Sigmoid colon (tissue), 7 donors: ENCODE results near the gene TP53BP1. TPM values are rescaled to one million over a fixed set of nuclear protein-coding genes. Genes with fewer than 3 reads are reported as not detected.

Experiments
- DNase-seq: peaks from one replicate; pipeline ENCODE4 v3.0.0-alpha.2; 2019
- H3K27ac ChIP-seq, 4 donors: fragments of 200-600 bp; sonication (generic); one replicate each; pipeline ENCODE4 v1.5.1; 2016 to 2019; ENCODE audit warnings: mild to moderate bottlenecking in 1 of 4
- H3K27me3 ChIP-seq, 3 donors: fragments of 200-600 bp; sonication (generic); one replicate each; pipeline ENCODE4 v1.5.1; 2019; ENCODE audit warnings: mild to moderate bottlenecking in 1 of 3
- H3K36me3 ChIP-seq, 4 donors: fragments of 200-600 bp; sonication (generic); one replicate each; pipeline ENCODE4 v1.5.1; 2016 to 2019
- H3K4me1 ChIP-seq, 4 donors: fragments of 200-600 bp; sonication (generic); one replicate each; pipeline ENCODE4 v1.5.1; 2017 to 2019
- H3K4me3 ChIP-seq, 4 donors: fragments of 200-600 bp; sonication (generic); one replicate each; pipeline ENCODE4 v1.5.1; 2017 to 2019; ENCODE audit warnings: mild to moderate bottlenecking in 2 of 4, moderate library complexity in 1 of 4
- H3K9me3 ChIP-seq, 4 donors: fragments of 200-600 bp in 3 of 4; sonication (generic) in 3 of 4; one replicate each; pipeline versions ENCODE4 v1.5.1 to v1.6.1; 2013 to 2019
- EP300 ChIP-seq, 4 donors: sonication (generic); formaldehyde crosslinking; IDR thresholded peaks; one replicate each; pipeline ENCODE4 v1.6.1; 2017; ENCODE audit warnings: antibody characterized with exemption in 4 of 4
- POLR2A ChIP-seq, 2 donors: fragments of 450-650 bp; IDR thresholded peaks; one replicate each; pipeline ENCODE4 v1.6.1; 2016; ENCODE audit warnings: antibody characterized with exemption in 2 of 2, mild to moderate bottlenecking in 2 of 2, moderate library complexity in 2 of 2
- POLR2AphosphoS5 ChIP-seq, 4 donors: sonication (generic); formaldehyde crosslinking; IDR thresholded peaks; one replicate each; pipeline ENCODE4 v1.6.1; 2017; ENCODE audit warnings: antibody characterized with exemption in 4 of 4
- WGBS, 2 donors: extraction: QIAGEN DNeasy Blood & Tissue Kit; methylation state at CpG; one replicate each; pipeline ENCODE4 v1.1.7; 2013; 5-methylcytosine and 5-hydroxymethylcytosine counted together
- intact Hi-C: fragments of 100-400 bp; cut with DNase I; formaldehyde crosslinking; loops from one replicate; pipeline ENCODE4 v1.15.1; 2023
- polyA plus RNA-seq, 3 donors: library from polyadenylated mRNA; stranded (reverse); fragments of 200-250 nt; gene quantifications; one replicate each; pipeline ENCODE4 v1.2.3, GENCODE V29; 2013
- total RNA-seq, 4 donors: library from RNA; depleted of rRNA; stranded (reverse); fragments of >200 nt; gene quantifications; one replicate each; pipeline ENCODE4 v1.1.0, GENCODE V29; 2016
- TF ChIP-seq, protein P1 (sequence below), 4 experiments: fragments of 450-650 bp in 3 of 4; fragments of 200-600 bp in 1 of 4; IDR thresholded peaks; one replicate each; pipeline ENCODE4 v1.5.1; 2016 to 2019; ENCODE audit warnings: antibody characterized with exemption in 4 of 4, mild to moderate bottlenecking in 3 of 4, moderate library complexity in 2 of 4
- donor health status: healthy with polysubstance abuse.
- donor health status: Bipolar disorder and iron deficiency.
- donor health status: healthy.

TP53BP1 gene
- total and polyA plus RNA-seq, 7 donors, result 1.8 to 63.4 (median 38.3) TPM

DNA sequence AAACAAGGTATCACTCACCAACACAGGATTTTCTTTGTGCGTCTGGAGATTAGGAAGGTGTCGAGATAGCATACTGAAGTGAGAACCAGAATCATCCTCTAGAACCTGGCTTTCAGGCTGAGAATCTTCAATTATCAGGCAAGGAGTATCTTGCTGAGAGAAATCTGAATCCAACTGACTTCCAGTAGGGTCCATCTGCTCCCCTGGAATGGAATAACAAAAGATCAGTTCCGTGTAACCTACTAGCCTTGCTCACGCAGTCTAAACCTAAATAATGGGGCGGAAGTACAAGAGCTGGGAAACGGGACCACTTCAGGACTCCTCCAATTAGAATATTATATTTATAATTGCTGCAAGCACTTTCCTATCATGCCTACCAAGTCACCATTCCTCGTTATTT lies 690 bp downstream of the TP53BP1 start:
- Histone ChIP-seq H3K4me1 (peaks cover 0 to 35% (median 22%) of the 10 kb centered on the region in 4 donors), H3K27ac (peak overlapping the region; percentile 80 to 95 (median 86)), H3K4me3 (peak overlapping the region; percentile 58 to 95 (median 92)), H3K27me3 (no peaks in the 10 kb centered on the region), H3K9me3 (no peaks in the 10 kb centered on the region), H3K36me3 (peaks cover 0 to 28% (median 0%) of the 10 kb centered on the region in 4 donors)
- WGBS, 2 donors, result 21 to 24% methylated on average over 7 of the region's 7 CpGs
- TF ChIP-seq POLR2AphosphoS5 (IDR thresholded peaks at IDR 0.05) (no peak), EP300 (IDR thresholded peaks at IDR 0.05) (no peak), POLR2A (IDR thresholded peaks at IDR 0.05) (no peak)
- TF ChIP-seq, protein P1, sequence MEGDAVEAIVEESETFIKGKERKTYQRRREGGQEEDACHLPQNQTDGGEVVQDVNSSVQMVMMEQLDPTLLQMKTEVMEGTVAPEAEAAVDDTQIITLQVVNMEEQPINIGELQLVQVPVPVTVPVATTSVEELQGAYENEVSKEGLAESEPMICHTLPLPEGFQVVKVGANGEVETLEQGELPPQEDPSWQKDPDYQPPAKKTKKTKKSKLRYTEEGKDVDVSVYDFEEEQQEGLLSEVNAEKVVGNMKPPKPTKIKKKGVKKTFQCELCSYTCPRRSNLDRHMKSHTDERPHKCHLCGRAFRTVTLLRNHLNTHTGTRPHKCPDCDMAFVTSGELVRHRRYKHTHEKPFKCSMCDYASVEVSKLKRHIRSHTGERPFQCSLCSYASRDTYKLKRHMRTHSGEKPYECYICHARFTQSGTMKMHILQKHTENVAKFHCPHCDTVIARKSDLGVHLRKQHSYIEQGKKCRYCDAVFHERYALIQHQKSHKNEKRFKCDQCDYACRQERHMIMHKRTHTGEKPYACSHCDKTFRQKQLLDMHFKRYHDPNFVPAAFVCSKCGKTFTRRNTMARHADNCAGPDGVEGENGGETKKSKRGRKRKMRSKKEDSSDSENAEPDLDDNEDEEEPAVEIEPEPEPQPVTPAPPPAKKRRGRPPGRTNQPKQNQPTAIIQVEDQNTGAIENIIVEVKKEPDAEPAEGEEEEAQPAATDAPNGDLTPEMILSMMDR (IDR thresholded peaks at IDR 0.05), result no peak
- no peak for DNase-seq
- intact Hi-C loops, result loop anchor here (2.0 to 5.0 kb wide), 2 partner anchors 19 to 50 kb away; no protein-coding TSS in a partner anchor

DNA sequence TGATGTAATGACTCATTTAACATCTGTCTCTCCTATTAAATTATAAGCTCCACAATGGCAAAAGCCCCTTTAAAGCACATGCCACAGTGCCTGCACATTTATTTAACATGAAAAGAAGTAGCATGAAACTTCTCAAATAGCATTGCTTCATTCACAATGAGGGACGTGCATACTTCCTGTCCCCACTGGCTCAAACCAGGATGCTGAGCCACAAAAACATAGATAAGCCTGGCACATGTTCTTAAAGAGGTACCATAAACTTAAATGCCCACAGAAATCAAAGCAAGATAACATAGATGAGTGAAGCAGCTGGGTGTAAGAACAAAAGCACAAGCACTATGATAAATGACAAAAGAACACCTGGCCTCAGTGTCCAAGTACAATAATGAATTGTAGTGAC lies 3.8 kb downstream of the TP53BP1 start:
- intact Hi-C loops, result loop anchor here (5.0 kb wide), 1 partner anchor 33 kb away; no protein-coding TSS in a partner anchor
- H3K4me1 ChIP-seq, result peaks cover 0 to 35% (median 22%) of the 10 kb centered on the region in 4 donors
- no peak for DNase-seq
- H3K9me3 ChIP-seq, result no peaks in the 10 kb centered on the region
- no peak overlapping the region for H3K27ac ChIP-seq
- H3K27me3 ChIP-seq, result no peaks in the 10 kb centered on the region
- no peak overlapping the region for H3K4me3 ChIP-seq
- TF ChIP-seq POLR2AphosphoS5 (IDR thresholded peaks at IDR 0.05), result no peak
- no peak for TF ChIP-seq POLR2A (IDR thresholded peaks at IDR 0.05)
- TF ChIP-seq, protein P1 (IDR thresholded peaks at IDR 0.05), result no peak
- no peak for TF ChIP-seq EP300 (IDR thresholded peaks at IDR 0.05)
- WGBS, 2 donors, result 2 to 17% methylated on average over 1 of the region's 1 CpG
- H3K36me3 ChIP-seq, result peaks cover 0 to 54% (median 2%) of the 10 kb centered on the region in 4 donors

DNA sequence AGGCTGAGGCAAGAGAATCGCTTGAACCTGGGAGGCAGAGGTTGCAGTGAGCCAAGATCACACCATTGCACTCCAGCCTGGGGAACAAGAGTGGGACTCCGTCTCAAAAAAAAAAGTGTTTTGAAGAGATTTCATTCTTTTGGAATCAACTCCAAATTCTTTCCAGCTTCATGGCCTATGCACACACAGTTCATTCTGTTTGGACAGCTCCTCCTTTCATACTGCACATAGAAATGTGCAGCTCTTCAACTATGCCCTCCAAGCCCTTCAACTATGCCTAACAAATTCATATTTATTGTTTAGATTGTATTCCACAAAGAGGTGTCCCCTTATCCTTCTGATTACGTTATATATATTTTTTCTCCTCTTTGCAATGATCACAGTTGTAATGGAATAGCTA lies 4.2 kb downstream of the TP53BP1 start:
- no peak for DNase-seq
- TF ChIP-seq EP300 (IDR thresholded peaks at IDR 0.05) (no peak), POLR2AphosphoS5 (IDR thresholded peaks at IDR 0.05) (no peak), POLR2A (IDR thresholded peaks at IDR 0.05) (no peak)
- TF ChIP-seq, protein P1 (IDR thresholded peaks at IDR 0.05), result no peak
- Histone ChIP-seq H3K4me1 (peaks cover 0 to 34% (median 23%) of the 10 kb centered on the region in 4 donors), H3K9me3 (no peaks in the 10 kb centered on the region), H3K4me3 (no peak overlapping the region), H3K27ac (no peak overlapping the region), H3K27me3 (no peaks in the 10 kb centered on the region), H3K36me3 (peaks cover 0 to 54% (median 2%) of the 10 kb centered on the region in 4 donors)
- intact Hi-C loops, result loop anchor here (5.0 kb wide), 1 partner anchor 34 kb away; no protein-coding TSS in a partner anchor
- WGBS, 2 donors, result 71 to 82% methylated on average over 3 of the region's 3 CpGs

- DNase-seq, result no peak
- H3K4me1 ChIP-seq, result peaks cover 0 to 28% (median 19%) of the 10 kb centered on the region in 4 donors
- WGBS, 2 donors, result 90 to 94% methylated on average over 6 of the region's 6 CpGs
- H3K27me3 ChIP-seq, result no peaks in the 10 kb centered on the region
- no peak overlapping the region for H3K27ac ChIP-seq
- no peak overlapping the region for H3K4me3 ChIP-seq
- intact Hi-C loops, result loop anchor here (5.0 kb wide), 1 partner anchor 35 kb away; no protein-coding TSS in a partner anchor
- no peaks in the 10 kb centered on the region for H3K9me3 ChIP-seq
- peaks cover 0 to 58% (median 2%) of the 10 kb centered on the region in 4 donors for H3K36me3 ChIP-seq
- TF ChIP-seq EP300 (IDR thresholded peaks at IDR 0.05) (no peak), POLR2A (IDR thresholded peaks at IDR 0.05) (no peak)
These were observed 5.6 kb downstream of the TP53BP1 start for GRCh38 chr15:43487271-43487895.

DNA sequence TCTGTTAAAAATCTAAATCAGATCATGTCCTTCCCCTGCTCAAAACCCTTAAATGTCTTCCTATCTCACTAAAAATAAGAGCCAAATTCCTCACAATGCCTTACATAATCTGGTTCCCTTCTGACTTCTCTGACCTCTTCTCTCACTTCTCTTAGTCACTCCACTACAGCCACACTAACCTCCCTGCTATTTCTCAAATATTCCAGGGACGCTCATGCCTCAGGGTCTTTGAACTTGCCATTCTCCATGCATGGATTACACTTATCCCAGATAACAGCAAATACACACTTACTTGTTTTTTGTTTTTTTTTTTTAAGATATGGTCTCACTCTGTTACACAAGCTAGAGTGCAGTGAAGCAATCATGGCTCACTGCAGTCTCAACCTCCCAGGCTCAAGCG lies 8.5 kb downstream of the TP53BP1 start:
- intact Hi-C loops, result no loop called here
- peaks cover 0 to 73% (median 5%) of the 10 kb centered on the region in 4 donors for H3K36me3 ChIP-seq
- H3K27ac ChIP-seq, result no peak overlapping the region
- no peaks in the 10 kb centered on the region for H3K9me3 ChIP-seq
- no peak for TF ChIP-seq POLR2AphosphoS5 (IDR thresholded peaks at IDR 0.05)
- TF ChIP-seq, protein P1 (IDR thresholded peaks at IDR 0.05), result no peak
- no peak for TF ChIP-seq EP300 (IDR thresholded peaks at IDR 0.05)
- no peak for TF ChIP-seq POLR2A (IDR thresholded peaks at IDR 0.05)
- H3K27me3 ChIP-seq, result no peaks in the 10 kb centered on the region
- DNase-seq, result no peak
- no peak overlapping the region for H3K4me3 ChIP-seq
- WGBS, 2 donors, result 94 to 96% methylated on average over 2 of the region's 2 CpGs
- H3K4me1 ChIP-seq, result peaks cover 0 to 13% (median 3%) of the 10 kb centered on the region in 4 donors
